CD14-positive monocyte (primary cell): Measurements from ENCODE around the gene SAP30BP. TPM values are rescaled to one million over a fixed set of nuclear protein-coding genes. Genes with fewer than 3 reads are reported as not detected.

Experiments used
- DNase-seq, 3 donors: peaks; one replicate each; pipeline ENCODE4 v3.0.0-alpha.2; 2011 to 2022
- H2AFZ ChIP-seq: 2 replicates; pipeline ENCODE4 v1.6.0; 2012; ENCODE audit warnings: mild to moderate bottlenecking, low read depth, low read length, inconsistent platforms; ENCODE audit not compliant: insufficient read depth, poor library complexity, severe bottlenecking
- H3K27ac ChIP-seq, 2 donors: 1 replicate in 1 of 2; 2 replicates in 1 of 2; pipeline ENCODE4 v1.5.1; 2012 to 2013; ENCODE audit warnings: low read length in 2 of 2, control low read depth in 1 of 2, inconsistent platforms in 1 of 2, low read depth in 1 of 2, mild to moderate bottlenecking in 1 of 2
- H3K27me3 ChIP-seq, 2 donors: one replicate each; pipeline versions ENCODE4 v1.6.0 to v1.6.1; 2011 to 2013; ENCODE audit warnings: low read length in 2 of 2; ENCODE audit not compliant: control insufficient read depth in 2 of 2, insufficient read depth in 2 of 2
- H3K36me3 ChIP-seq, 2 donors: replicated peaks in 1 of 2; 1 replicate in 1 of 2; 2 replicates in 1 of 2; pipeline versions ENCODE4 v1.5.1 to v1.6.1; 2012 to 2013; ENCODE audit warnings: low read length in 2 of 2, control low read depth in 1 of 2, inconsistent platforms in 1 of 2, mild to moderate bottlenecking in 1 of 2; ENCODE audit not compliant: insufficient read depth in 2 of 2, control insufficient read depth in 1 of 2
- H3K4me1 ChIP-seq, 2 donors: 1 replicate in 1 of 2; 2 replicates in 1 of 2; pipeline versions ENCODE4 v1.5.1 to v1.6.1; 2012 to 2013; ENCODE audit warnings: low read length in 2 of 2, control low read depth in 1 of 2, inconsistent platforms in 1 of 2, mild to moderate bottlenecking in 1 of 2, moderate library complexity in 1 of 2; ENCODE audit not compliant: insufficient read depth in 2 of 2, control insufficient read depth in 1 of 2
- H3K4me2 ChIP-seq: replicated peaks from 2 replicates; pipeline ENCODE3; 2012; ENCODE audit warnings: low read length, moderate library complexity, mild to moderate bottlenecking; ENCODE audit not compliant: poor library complexity, severe bottlenecking; ENCODE audit errors: extremely low read depth
- H3K4me3 ChIP-seq, 3 experiments: fragments of 200-600 bp in 1 of 3; sonication (generic) in 1 of 3; replicated peaks in 1 of 3; 1 replicate in 2 of 3; 2 replicates in 1 of 3; pipeline ENCODE4 v1.5.1; 2011 to 2013; ENCODE audit warnings: low read length in 3 of 3, mild to moderate bottlenecking in 3 of 3, control low read depth in 2 of 3, low read depth in 2 of 3, inconsistent platforms in 1 of 3, moderate library complexity in 1 of 3
- H3K79me2 ChIP-seq: 2 replicates; pipeline ENCODE4 v1.6.0; 2012; ENCODE audit warnings: mild to moderate bottlenecking, control low read depth, inconsistent platforms, low read length, moderate library complexity; ENCODE audit not compliant: insufficient read depth
- H3K9ac ChIP-seq: 2 replicates; pipeline ENCODE4 v1.6.0; 2017; ENCODE audit warnings: low read length, mild to moderate bottlenecking; ENCODE audit not compliant: insufficient read depth, poor library complexity, severe bottlenecking
- H3K9me3 ChIP-seq, 2 donors: replicated peaks in 1 of 2; 1 replicate in 1 of 2; 2 replicates in 1 of 2; pipeline versions ENCODE4 v1.5.1 to v1.6.1; 2012 to 2013; ENCODE audit warnings: low read length in 2 of 2, control low read depth in 1 of 2; ENCODE audit not compliant: control insufficient read depth in 1 of 2, insufficient read depth in 1 of 2
- H4K20me1 ChIP-seq: 2 replicates; pipeline ENCODE4 v1.6.0; 2012; ENCODE audit warnings: mild to moderate bottlenecking, low read length, control low read depth, moderate library complexity; ENCODE audit not compliant: insufficient read depth
- H3K27ac Mint-ChIP-seq, 7 donors: one replicate each; pipeline ENCODE4 v1.8.0; 2020; ENCODE audit warnings: mild to moderate bottlenecking in 7 of 7, mixed read lengths in 7 of 7, moderate library complexity in 6 of 7, inconsistent platforms in 2 of 7
- H3K27me3 Mint-ChIP-seq, 3 donors: one replicate each; pipeline ENCODE4 v1.8.0; 2021 to 2022; ENCODE audit warnings: low read depth in 3 of 3, mild to moderate bottlenecking in 3 of 3, mixed read lengths in 3 of 3, moderate library complexity in 3 of 3, inconsistent platforms in 1 of 3
- H3K36me3 Mint-ChIP-seq, 2 donors: one replicate each; pipeline ENCODE4 v1.8.0; 2020; ENCODE audit warnings: mixed read lengths in 2 of 2, inconsistent platforms in 1 of 2, mild to moderate bottlenecking in 1 of 2
- H3K4me1 Mint-ChIP-seq: one replicate; pipeline ENCODE4 v1.8.0; 2020; ENCODE audit warnings: mild to moderate bottlenecking, mixed read lengths
- H3K4me3 Mint-ChIP-seq, 2 donors: one replicate each; pipeline ENCODE4 v1.8.0; 2020; ENCODE audit warnings: mild to moderate bottlenecking in 2 of 2, mixed read lengths in 2 of 2, moderate library complexity in 1 of 2
- H3K9me3 Mint-ChIP-seq, 7 donors: one replicate each; pipeline ENCODE4 v1.8.0; 2020 to 2022; ENCODE audit warnings: mixed read lengths in 7 of 7, mild to moderate bottlenecking in 6 of 7, moderate library complexity in 6 of 7, inconsistent platforms in 2 of 7
- WGBS: methylation state at CpG from one replicate; pipeline ENCODE4 v1.1.5; 2013; ENCODE audit warnings: missing lambda C conversion rate; ENCODE audit not compliant: insufficient coverage; 5-methylcytosine and 5-hydroxymethylcytosine counted together
- intact Hi-C, 2 donors: fragments of 100-400 bp; cut with micrococcal nuclease; formaldehyde crosslinking; loops; one replicate each; pipeline versions ENCODE4 v1.15.0 to v1.15.1; 2023
- polyA plus RNA-seq, 3 donors: library from polyadenylated mRNA; depleted of rRNA in 1 of 3; unstranded in 2 of 3; stranded (reverse) in 1 of 3; fragments of 300-500 nt in 2 of 3; fragments of >200 nt in 1 of 3; fragmentation: Illumina TruSeq in 2 of 3; gene quantifications; 1 replicate in 2 of 3; 2 replicates in 1 of 3; pipeline ENCODE4 v1.2.3, GENCODE V29; 2012 to 2021
- TF ChIP-seq, protein P1 (sequence below): fragments of 200-600 bp; IDR thresholded peaks from one replicate; pipeline ENCODE4 v1.8.0; 2022; ENCODE audit warnings: antibody characterized with exemption, mild to moderate bottlenecking

Gene SAP30BP
- polyA plus RNA-seq, 3 donors = 43.8 to 130 (median 61.6) TPM

DNA sequence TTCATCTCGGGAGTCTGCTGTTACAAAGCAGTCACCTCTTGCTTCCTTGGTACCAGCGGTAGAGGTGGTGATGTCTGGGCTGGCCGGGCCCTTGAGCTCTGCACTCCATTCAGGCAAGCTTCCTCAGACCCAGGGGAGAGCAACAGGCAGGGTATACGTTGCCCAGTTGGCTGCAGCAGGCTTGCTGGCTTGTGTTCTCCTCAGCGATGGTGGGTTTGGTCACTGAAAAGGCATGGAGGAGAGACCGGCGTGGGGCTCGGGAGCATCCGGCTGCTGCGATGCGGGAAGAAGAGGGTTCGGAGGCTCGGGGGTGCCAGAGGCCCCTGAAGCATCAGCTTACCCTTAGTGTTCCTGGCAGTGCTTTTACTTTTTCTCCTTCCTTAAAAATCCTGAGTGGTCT, 25.8 kb downstream of the SAP30BP start:
- TF ChIP-seq, protein P1, sequence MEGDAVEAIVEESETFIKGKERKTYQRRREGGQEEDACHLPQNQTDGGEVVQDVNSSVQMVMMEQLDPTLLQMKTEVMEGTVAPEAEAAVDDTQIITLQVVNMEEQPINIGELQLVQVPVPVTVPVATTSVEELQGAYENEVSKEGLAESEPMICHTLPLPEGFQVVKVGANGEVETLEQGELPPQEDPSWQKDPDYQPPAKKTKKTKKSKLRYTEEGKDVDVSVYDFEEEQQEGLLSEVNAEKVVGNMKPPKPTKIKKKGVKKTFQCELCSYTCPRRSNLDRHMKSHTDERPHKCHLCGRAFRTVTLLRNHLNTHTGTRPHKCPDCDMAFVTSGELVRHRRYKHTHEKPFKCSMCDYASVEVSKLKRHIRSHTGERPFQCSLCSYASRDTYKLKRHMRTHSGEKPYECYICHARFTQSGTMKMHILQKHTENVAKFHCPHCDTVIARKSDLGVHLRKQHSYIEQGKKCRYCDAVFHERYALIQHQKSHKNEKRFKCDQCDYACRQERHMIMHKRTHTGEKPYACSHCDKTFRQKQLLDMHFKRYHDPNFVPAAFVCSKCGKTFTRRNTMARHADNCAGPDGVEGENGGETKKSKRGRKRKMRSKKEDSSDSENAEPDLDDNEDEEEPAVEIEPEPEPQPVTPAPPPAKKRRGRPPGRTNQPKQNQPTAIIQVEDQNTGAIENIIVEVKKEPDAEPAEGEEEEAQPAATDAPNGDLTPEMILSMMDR = no peak
- no peaks in the 10 kb centered on the region for H3K9me3 Mint-ChIP-seq
- intact Hi-C loops = no loop called here
- H3K4me1 Mint-ChIP-seq = peaks cover 35% of the 10 kb centered on the region
- 100% methylated on average over 10 of the region's 13 CpGs for WGBS
- peaks cover 69 to 78% of the 10 kb centered on the region in 2 donors for H3K36me3 Mint-ChIP-seq
- Histone ChIP-seq H3K4me3 (no peak overlapping the region), H3K27ac (no peak overlapping the region), H3K79me2 (peaks cover 55% of the 10 kb centered on the region), H3K9me3 (no peaks in the 10 kb centered on the region), H4K20me1 (peaks cover 46% of the 10 kb centered on the region), H3K4me2 (no peak overlapping the region), H3K27me3 (no peaks in the 10 kb centered on the region), H3K9ac (no peak overlapping the region), H2AFZ (no peak overlapping the region), H3K36me3 (peaks cover 59 to 79% of the 10 kb centered on the region in 2 donors), H3K4me1 (peaks cover 30 to 37% of the 10 kb centered on the region in 2 donors)
- H3K27ac Mint-ChIP-seq = peak overlapping the region in 2 of 7 donors; percentile 32 to 64
- H3K27me3 Mint-ChIP-seq = no peaks in the 10 kb centered on the region
- DNase-seq = no peak
- no peak overlapping the region for H3K4me3 Mint-ChIP-seq

DNA sequence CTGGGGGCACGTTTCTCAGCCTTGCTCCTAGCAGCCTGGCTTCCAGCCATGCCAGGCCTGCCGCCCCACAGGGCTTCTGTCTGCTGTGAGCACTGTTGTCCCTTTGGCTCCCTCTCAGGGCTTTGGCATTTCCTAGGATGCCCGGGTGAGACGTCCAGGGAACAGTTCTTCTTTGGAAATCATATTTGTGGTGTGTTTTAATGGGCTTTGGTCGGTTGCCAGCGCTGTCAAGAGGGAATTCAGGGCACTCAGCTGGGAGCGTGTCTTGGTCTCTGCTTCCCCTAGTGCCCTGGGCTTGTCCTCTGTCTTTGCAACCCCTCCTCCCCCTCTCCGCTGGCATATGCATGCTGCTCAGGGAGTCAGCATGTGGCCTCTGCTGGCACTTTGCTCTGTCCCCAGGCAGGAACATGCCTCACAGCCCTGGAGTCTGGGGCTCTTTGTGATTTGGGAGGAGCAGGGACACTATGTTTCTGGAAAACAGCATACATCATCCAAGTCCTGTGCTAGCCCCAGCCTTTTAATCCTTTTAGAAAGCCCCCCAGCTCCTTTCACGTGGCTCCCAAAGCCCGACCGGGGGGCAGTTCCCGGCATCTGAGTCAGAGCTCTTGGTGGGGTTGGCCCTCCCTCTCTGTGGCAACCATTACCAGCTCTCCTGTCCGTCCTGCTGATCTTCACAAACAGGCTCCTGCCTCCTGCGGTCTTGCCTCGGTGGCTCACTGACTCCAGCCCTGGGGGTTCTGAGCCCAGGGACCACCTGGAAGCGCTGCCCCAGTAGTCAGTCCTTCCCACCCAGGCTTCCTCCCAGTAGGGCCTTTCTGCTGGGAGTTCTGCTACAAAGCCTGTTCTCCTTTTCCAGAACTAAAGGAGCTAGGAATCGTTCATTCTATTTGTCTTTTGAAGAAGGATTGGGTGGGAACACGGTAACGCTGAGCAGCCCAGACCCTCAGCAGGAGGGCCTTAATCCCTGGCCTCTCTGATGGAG, 26.7 kb downstream of the SAP30BP start:
- no peaks in the 10 kb centered on the region for H3K9me3 Mint-ChIP-seq
- H3K27me3 Mint-ChIP-seq = no peaks in the 10 kb centered on the region
- H3K36me3 ChIP-seq = peaks cover 60 to 87% of the 10 kb centered on the region in 2 donors
- peaks cover 54% of the 10 kb centered on the region for H3K79me2 ChIP-seq
- H3K9ac ChIP-seq = no peak overlapping the region
- no peak overlapping the region for H3K4me2 ChIP-seq
- H3K27ac Mint-ChIP-seq = peak overlapping the region in 1 of 7 donors; percentile 40
- H3K27ac ChIP-seq = no peak overlapping the region
- peaks cover 27% of the 10 kb centered on the region for H3K4me1 Mint-ChIP-seq
- peaks cover 46% of the 10 kb centered on the region for H4K20me1 ChIP-seq
- no peak overlapping the region for H3K4me3 Mint-ChIP-seq
- no peak overlapping the region for H2AFZ ChIP-seq
- 96% methylated on average over 13 of the region's 19 CpGs for WGBS
- TF ChIP-seq, protein P1 = no peak
- no peak overlapping the region for H3K4me3 ChIP-seq
- no peak for DNase-seq
- intact Hi-C loops = no loop called here
- peaks cover 76 to 83% of the 10 kb centered on the region in 2 donors for H3K36me3 Mint-ChIP-seq
- peaks cover 21 to 29% of the 10 kb centered on the region in 2 donors for H3K4me1 ChIP-seq
- no peaks in the 10 kb centered on the region for H3K27me3 ChIP-seq
- H3K9me3 ChIP-seq = no peaks in the 10 kb centered on the region
